HUES64 (cell line): ENCODE results near the gene VDR. TPM values are rescaled to one million over a fixed set of nuclear protein-coding genes. Genes with fewer than 3 reads are reported as not detected.

Experiments
- H3K27ac ChIP-seq: 2 replicates; pipeline ENCODE4 v1.7.0; 2013; ENCODE audit warnings: low read depth, low read length, inconsistent platforms
- H3K27me3 ChIP-seq: 2 replicates; pipeline ENCODE4 v1.6.1; 2013; ENCODE audit warnings: mild to moderate bottlenecking, low read length; ENCODE audit not compliant: insufficient read depth
- H3K36me3 ChIP-seq: 2 replicates; pipeline ENCODE4 v1.6.1; 2013; ENCODE audit warnings: mild to moderate bottlenecking, low read length; ENCODE audit not compliant: insufficient read depth
- H3K4me1 ChIP-seq: 2 replicates; pipeline ENCODE4 v1.6.1; 2013; ENCODE audit warnings: mild to moderate bottlenecking, low read length, moderate library complexity; ENCODE audit not compliant: insufficient read depth
- H3K4me3 ChIP-seq: 2 replicates; pipeline ENCODE4 v1.5.1; 2013; ENCODE audit warnings: mild to moderate bottlenecking, low read length, moderate library complexity
- H3K9ac ChIP-seq: 2 replicates; pipeline ENCODE4 v1.6.1; 2013; ENCODE audit warnings: mild to moderate bottlenecking, low read depth, low read length
- H3K9me3 ChIP-seq: 2 replicates; pipeline ENCODE4 v1.6.1; 2013; ENCODE audit warnings: low read depth, low read length; ENCODE audit not compliant: insufficient read depth
- WGBS: fragments of 150-250, 120-280 bp; methylation state at CpG from one replicate; pipeline ENCODE4 v1.1.7; 2013; ENCODE audit warnings: missing lambda C conversion rate; 5-methylcytosine and 5-hydroxymethylcytosine counted together
- polyA plus RNA-seq, 2 experiments: library from polyadenylated mRNA; stranded (reverse); fragments of 50-300 nt; gene quantifications; one replicate each; pipeline ENCODE4 v1.2.3, GENCODE V29; 2013

Gene VDR
- 0.10 TPM for polyA plus RNA-seq (2013, experiment 1 of 2)
- 0.32 TPM for polyA plus RNA-seq (2013, experiment 2 of 2)

DNA sequence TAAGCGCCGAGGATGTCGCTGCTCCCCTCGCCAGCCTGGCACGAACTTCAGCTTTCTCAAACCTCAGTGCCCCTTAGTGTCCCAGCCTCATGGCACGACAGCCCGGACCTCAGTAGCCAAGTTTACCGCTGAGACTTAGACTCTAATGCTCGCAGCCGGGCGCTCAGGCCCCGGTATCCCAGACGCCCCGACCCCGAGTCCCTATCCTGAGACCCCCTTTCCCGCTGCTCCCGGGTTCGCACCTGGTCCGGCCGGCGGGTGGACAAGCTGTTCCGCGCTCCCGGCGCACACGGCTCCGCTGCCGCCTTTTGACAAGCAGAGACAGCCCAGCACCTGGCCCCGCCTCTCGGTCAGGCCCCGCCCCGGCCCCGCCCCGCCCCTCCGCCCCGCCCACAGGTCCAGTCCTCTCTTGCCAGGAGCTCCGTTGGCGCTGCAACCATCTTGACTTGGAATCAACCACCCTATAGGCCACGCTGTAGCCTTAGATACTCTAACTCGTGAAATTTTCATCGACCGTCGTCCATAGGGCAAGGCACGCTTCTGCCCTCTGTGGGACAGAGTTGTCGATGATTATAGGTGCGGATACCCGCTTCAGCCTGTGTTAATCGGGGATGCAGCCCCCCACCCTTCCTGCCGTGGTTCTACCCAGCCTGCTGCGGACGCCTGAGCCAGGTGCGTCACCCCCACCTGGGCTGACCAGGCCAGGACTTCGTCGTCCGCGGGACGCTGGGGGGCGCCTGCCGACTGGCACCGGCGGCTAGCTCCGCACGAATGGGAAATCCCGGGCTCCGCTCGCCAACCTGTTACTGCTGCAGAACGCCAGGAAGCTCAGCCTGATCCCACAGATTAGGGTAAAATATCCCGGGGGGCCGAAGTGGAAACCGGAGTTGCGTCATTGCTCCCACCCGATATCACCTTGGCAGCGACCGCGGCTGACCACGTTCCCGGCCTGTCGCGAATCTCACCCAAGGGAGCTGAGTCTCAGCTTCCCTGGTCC, at the start of gene VDR:
VDR (minus strand) TSS at position 282 of the 997 bp plus-strand sequence. CDS start 25,881 bp downstream, outside the sequence.
- H3K4me3 ChIP-seq = peak within 1 kb of the TSS; percentile 69
- 1% methylated on average over 77 of the region's 79 CpGs for WGBS

DNA sequence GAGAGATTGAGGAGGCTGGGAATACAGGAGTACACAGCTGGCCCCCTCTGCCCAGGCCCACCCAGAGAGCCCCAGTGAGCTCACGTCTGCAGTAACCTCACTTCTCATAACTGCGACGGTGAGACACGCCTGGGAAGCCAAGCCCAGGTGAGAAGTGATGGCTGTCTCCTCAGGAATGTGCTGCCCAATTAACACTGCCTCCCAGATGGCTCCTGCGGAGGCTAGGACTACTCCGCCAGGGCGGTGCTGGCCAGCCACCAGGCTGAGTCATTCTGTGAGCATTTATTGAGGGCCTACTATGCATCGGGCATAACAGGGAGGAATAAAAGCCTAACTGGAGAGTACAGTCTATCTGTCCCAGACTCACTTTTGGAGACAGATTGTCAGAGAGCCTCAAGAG, 49.3 kb upstream of the VDR start:
- Histone ChIP-seq H3K9ac (no peak overlapping the region), H3K36me3 (no peaks in the 10 kb centered on the region), H3K27me3 (peaks cover 28% of the 10 kb centered on the region), H3K9me3 (peaks cover 16% of the 10 kb centered on the region), H3K4me3 (no peak overlapping the region), H3K27ac (no peak overlapping the region), H3K4me1 (no peaks in the 10 kb centered on the region)
- 85% methylated on average over 8 of the region's 8 CpGs for WGBS

More for the DNA sequence above, at the start of gene VDR:
- H3K27me3 ChIP-seq = peaks cover 96% of the 10 kb centered on the region
- no peaks in the 10 kb centered on the region for H3K36me3 ChIP-seq
- no peak within 1 kb of the TSS for H3K27ac ChIP-seq
- H3K9ac ChIP-seq = peak within 1 kb of the TSS; percentile 79
- H3K9me3 ChIP-seq = no peaks in the 10 kb centered on the region
- H3K4me1 ChIP-seq = peaks cover 6% of the 10 kb centered on the region; the same call in 1 of the 2 replicates

- no peak overlapping the region for H3K4me3 ChIP-seq
- H3K36me3 ChIP-seq = no peaks in the 10 kb centered on the region
- 0 out of 2 replicates have a peak, but pooled peaks cover 8% of the 10 kb centered on the region for H3K4me1 ChIP-seq
- H3K9me3 ChIP-seq = no peaks in the 10 kb centered on the region
- H3K27me3 ChIP-seq = peaks cover 34% of the 10 kb centered on the region
- WGBS = 87% methylated on average over 8 of the region's 8 CpGs
- H3K9ac ChIP-seq = no peak overlapping the region
- H3K27ac ChIP-seq = no peak overlapping the region
These were observed 46.2 kb upstream of the VDR start for GRCh38 chr12:47950856-47951468.

DNA sequence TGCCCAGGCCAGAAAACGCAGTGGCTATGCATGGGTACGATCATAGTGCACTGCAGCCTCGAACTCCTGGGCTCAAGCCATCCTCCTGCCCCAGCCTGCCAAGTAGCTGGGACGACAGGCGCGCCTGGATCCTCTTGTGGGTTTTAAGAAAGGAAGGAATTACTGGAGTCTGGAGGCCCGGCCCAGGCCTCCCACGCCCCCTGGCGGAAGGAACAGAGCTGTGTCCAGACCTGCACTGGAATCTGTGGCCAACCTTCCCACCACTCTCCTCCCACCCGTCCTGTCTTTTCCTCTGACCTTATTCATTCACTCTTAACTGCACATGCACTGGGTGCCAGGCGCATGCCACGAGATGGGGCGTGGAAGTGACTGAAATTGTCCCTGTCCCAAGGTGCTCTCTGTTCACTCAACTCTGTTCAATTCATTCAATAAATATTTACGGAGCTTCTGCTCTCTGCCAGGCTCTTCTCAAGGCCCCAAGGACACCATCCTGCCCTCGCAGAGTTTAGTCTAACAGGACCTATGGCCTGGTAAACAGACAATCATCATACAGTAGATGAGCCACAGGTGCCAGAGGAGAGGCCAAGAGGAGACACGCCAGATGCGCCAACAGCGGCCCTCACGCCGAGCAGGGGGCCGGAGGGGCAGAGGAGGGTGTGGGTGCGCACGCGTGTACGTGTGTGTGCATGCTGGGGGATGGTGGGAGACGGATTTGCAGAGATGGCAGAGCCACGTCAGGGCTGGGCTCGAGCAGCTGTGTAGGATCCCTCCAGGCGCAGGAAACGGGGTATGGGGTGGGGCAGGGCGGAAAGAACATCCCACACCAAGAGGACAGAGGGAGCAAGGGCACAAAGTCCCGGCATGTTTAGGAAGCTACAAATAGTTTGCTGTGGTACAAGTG, 44.9 kb upstream of the VDR start:
- H3K27ac ChIP-seq = no peak overlapping the region
- WGBS = 67% methylated on average over 32 of the region's 32 CpGs
- H3K4me3 ChIP-seq = no peak overlapping the region
- no peaks in the 10 kb centered on the region for H3K36me3 ChIP-seq
- 0 out of 2 replicates have a peak, but pooled peaks cover 8% of the 10 kb centered on the region for H3K4me1 ChIP-seq
- no peaks in the 10 kb centered on the region for H3K9me3 ChIP-seq
- H3K27me3 ChIP-seq = peaks cover 29% of the 10 kb centered on the region
- H3K9ac ChIP-seq = no peak overlapping the region

GRCh38 chr12:47947341-47947740, 42.5 kb upstream of the VDR start:
- H3K4me1 ChIP-seq = 0 out of 2 replicates have a peak, but pooled peaks cover 8% of the 10 kb centered on the region
- WGBS = 86% methylated on average over 12 of the region's 12 CpGs
- no peaks in the 10 kb centered on the region for H3K36me3 ChIP-seq
- H3K27me3 ChIP-seq = peaks cover 30% of the 10 kb centered on the region
- no peak overlapping the region for H3K9ac ChIP-seq
- H3K27ac ChIP-seq = no peak overlapping the region
- H3K9me3 ChIP-seq = no peaks in the 10 kb centered on the region
- no peak overlapping the region for H3K4me3 ChIP-seq

DNA sequence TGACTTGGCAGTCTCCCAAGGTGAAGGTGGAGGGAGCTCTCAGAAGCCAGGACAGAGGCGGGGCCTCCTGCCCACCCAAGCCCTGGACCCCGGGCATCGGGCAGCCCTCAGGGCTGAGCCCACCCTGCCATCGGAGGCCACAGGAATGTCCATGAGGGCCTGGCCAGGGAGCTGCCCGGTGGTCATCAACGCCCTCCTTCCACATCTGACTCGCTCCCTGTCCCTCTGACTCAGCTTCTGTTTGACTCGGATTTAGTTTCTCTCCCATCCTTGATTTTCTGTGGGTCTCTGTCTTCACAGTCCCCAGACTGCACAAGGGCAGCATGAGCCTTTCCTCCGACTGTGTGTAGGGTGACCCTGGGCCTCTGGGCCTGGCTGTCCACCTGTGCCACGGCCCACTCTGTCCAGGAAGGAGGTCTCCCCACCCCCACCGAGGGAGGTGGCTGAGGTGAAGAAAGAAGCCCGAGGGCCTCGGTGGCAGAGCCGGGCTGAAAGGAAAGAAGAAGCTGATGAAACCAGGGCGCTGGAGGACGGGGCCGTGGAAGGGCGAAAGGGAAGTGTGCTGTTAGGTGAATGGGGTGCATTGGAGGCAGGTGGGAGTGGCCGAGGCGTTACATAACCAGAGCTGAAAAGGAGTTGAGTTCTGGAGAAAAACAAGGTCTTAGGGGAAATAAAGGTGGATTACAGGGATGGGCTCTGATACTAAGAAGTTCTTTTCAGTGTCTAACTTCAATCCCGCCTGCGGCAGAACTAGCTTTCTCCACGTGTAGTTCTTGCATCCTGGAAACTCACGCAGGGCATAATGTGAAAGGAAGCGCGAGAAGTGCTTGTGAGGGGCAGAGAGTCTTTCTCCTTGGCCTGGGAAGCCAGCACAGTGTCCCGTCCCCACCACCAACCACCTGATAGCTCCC, 41.9 kb upstream of the VDR start:
- Histone ChIP-seq H3K27ac (no peak overlapping the region), H3K4me1 (0 out of 2 replicates have a peak, but pooled peaks cover 8% of the 10 kb centered on the region), H3K9ac (no peak overlapping the region), H3K36me3 (no peaks in the 10 kb centered on the region), H3K9me3 (no peaks in the 10 kb centered on the region), H3K27me3 (peaks cover 34% of the 10 kb centered on the region), H3K4me3 (no peak overlapping the region)
- 85% methylated on average over 27 of the region's 27 CpGs for WGBS

DNA sequence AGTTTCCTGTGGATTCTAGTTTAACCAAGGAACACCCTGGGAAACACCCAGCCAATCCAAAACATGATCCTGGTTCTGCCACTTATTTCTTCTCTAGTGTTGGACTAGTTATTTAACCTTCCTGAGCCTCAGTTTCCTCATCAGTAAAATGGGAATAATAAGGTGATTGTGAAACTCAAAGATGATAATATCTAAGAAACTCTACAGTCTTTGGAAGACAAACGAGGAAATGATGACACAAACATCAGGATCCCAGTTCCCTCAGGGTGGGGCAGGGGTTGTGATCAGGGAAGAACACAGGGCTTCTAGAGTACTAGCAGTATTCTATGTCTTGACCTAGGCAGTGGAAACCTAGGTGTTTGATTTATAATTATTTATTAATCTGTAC, 40.5 kb upstream of the VDR start:
- WGBS = 95% methylated on average over 1 of the region's 1 CpG
- H3K27me3 ChIP-seq = peaks cover 39% of the 10 kb centered on the region
- no peaks in the 10 kb centered on the region for H3K36me3 ChIP-seq
- no peak overlapping the region for H3K9ac ChIP-seq
- H3K9me3 ChIP-seq = no peaks in the 10 kb centered on the region
- no peak overlapping the region for H3K4me3 ChIP-seq
- peaks cover 11% of the 10 kb centered on the region; the same call in 1 of the 2 replicates for H3K4me1 ChIP-seq
- H3K27ac ChIP-seq = no peak overlapping the region

DNA sequence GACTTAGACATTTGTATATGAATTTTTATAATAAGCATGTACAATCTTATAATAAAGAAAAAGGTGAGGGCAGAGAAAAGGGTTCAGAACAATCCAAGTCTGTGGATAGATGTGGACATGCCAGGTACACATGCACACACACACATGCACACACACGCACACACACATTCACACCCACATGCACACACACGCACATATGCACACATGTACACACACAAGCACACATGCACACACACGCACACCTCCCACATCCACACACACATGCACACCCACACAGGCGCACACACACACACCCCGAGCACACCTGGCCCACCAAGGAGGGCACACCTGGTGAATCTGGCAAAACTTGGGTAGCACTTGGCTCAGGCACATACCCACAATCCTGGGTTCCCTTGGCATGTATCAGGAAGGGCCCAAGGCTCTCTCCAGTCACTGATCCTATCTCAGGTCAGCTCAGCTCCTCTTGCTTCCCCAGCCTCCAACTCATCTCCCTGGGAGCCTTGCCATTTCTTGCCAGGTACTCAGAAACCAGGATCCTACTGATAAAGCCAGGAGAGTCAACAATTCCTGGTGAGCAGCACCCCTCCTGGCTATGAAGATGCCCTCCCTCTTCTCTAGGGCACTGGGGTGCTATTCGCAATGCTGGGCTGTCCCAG, 40.0 kb upstream of the VDR start:
- Histone ChIP-seq H3K27me3 (peaks cover 38% of the 10 kb centered on the region), H3K9me3 (no peaks in the 10 kb centered on the region), H3K4me1 (peaks cover 11% of the 10 kb centered on the region; the same call in 1 of the 2 replicates), H3K4me3 (no peak overlapping the region), H3K27ac (no peak overlapping the region), H3K9ac (no peak overlapping the region), H3K36me3 (no peaks in the 10 kb centered on the region)
- 85% methylated on average over 6 of the region's 6 CpGs for WGBS

GRCh38 chr12:47943623-47944340, 39.0 kb upstream of the VDR start:
- Histone ChIP-seq H3K9me3 (no peaks in the 10 kb centered on the region), H3K36me3 (no peaks in the 10 kb centered on the region), H3K4me3 (no peak overlapping the region), H3K4me1 (peaks cover 11% of the 10 kb centered on the region; the same call in 1 of the 2 replicates), H3K27me3 (peaks cover 37% of the 10 kb centered on the region), H3K9ac (no peak overlapping the region), H3K27ac (no peak overlapping the region)
- 83% methylated on average over 12 of the region's 12 CpGs for WGBS
